Measurements from ENCODE around the gene UQCR10.

GRCh38 chr22:29722587-29722986 lies 44.6 kb upstream of the UQCR10 start:
- TF ChIP-seq CTCF (IDR thresholded peaks at IDR 0.05 in 4 of 5, conservative IDR thresholded peaks at IDR 0.05 in 1 of 5): no peak
- TF ChIP-seq POLR2A (IDR thresholded peaks at IDR 0.05): no peak

Data from gastrocnemius medialis (tissue), 4 donors.